PC-9 (cell line): ENCODE data around the gene MBP. TPM values are rescaled to one million over a fixed set of nuclear protein-coding genes. Genes with fewer than 3 reads are reported as not detected.

ENCODE experiments used
- BruUV-seq: library from RNA; stranded (reverse); fragments of 400-500 nt; replicated peaks from 2 replicates; lab custom pipeline; 2021; lab: Mats Ljungman, UMichigan
- CTCF ChIA-PET: fragments of 300-600 bp; sonication (Branson Sonifier 250); formaldehyde crosslinking; loops from one replicate; lab custom pipeline; 2022; ENCODE audit warnings: antibody characterized with exemption; lab: Charles Lee
- POLR2A ChIA-PET: fragments of 300-600 bp; sonication (Branson Sonifier 250); formaldehyde crosslinking; loops from one replicate; lab custom pipeline; 2022; ENCODE audit warnings: antibody characterized with exemption; ENCODE audit not compliant: unreplicated experiment; lab: Charles Lee
- DNase-seq, 2 experiments: peaks; one replicate each; pipeline versions ENCODE4 v3.0.0 to v3.0.0-alpha.2; 2015 to 2022; ENCODE audit warnings: mixed read lengths in 1 of 2
- H2AFZ ChIP-seq: fragments of 200-600 bp; sonication (generic); 2 replicates; pipeline ENCODE4 v1.8.1; 2017; ENCODE audit warnings: antibody characterized with exemption
- H3F3A ChIP-seq: fragments of 200-600 bp; sonication (generic); 2 replicates; pipeline ENCODE4 v1.8.1; 2017; ENCODE audit warnings: antibody characterized with exemption, mild to moderate bottlenecking, low read depth; ENCODE audit not compliant: insufficient read depth
- H3K27ac ChIP-seq: fragments of 200-600 bp; sonication (generic); 2 replicates; pipeline ENCODE4 v1.6.1; 2016; ENCODE audit warnings: mixed run types
- H3K27me3 ChIP-seq: fragments of 200-600 bp; sonication (generic); 2 replicates; pipeline ENCODE4 v1.6.1; 2016; ENCODE audit warnings: low read depth, mixed run types; ENCODE audit not compliant: insufficient read depth
- H3K36me3 ChIP-seq: fragments of 200-600 bp; sonication (generic); 2 replicates; pipeline ENCODE4 v1.6.1; 2016; ENCODE audit warnings: low read depth, mixed run types
- H3K4me1 ChIP-seq: fragments of 200-600 bp; sonication (generic); replicated peaks from 2 replicates; pipeline ENCODE4 v1.6.1; 2016; ENCODE audit warnings: mixed run types; ENCODE audit not compliant: insufficient read depth
- H3K4me2 ChIP-seq: fragments of 200-600 bp; sonication (generic); 2 replicates; pipeline ENCODE4 v1.6.1; 2017; ENCODE audit warnings: mixed run types
- H3K4me3 ChIP-seq: fragments of 200-600 bp; sonication (generic); 2 replicates; pipeline ENCODE4 v1.6.1; 2016; ENCODE audit warnings: mixed run types
- H3K79me2 ChIP-seq: fragments of 200-600 bp; sonication (generic); 2 replicates; pipeline ENCODE4 v1.6.1; 2017; ENCODE audit warnings: low read depth, mixed run types
- H3K9me2 ChIP-seq: fragments of 200-600 bp; sonication (generic); 2 replicates; pipeline ENCODE4 v1.8.1; 2017; ENCODE audit warnings: mild to moderate bottlenecking; ENCODE audit not compliant: insufficient read depth
- H3K9me3 ChIP-seq: fragments of 200-600 bp; sonication (generic); 2 replicates; pipeline ENCODE4 v1.8.1; 2016; ENCODE audit warnings: low read depth; ENCODE audit not compliant: insufficient read depth
- H4K20me1 ChIP-seq: fragments of 200-600 bp; sonication (generic); 2 replicates; pipeline ENCODE4 v1.8.1; 2017; ENCODE audit not compliant: insufficient read depth
- EZH2 ChIP-seq: fragments of 200-600 bp; sonication (generic); IDR thresholded peaks from 2 replicates; pipeline ENCODE4 v1.8.0; 2017; ENCODE audit warnings: antibody characterized with exemption, low read depth
- intact Hi-C: fragments of 100-400 bp; cut with micrococcal nuclease; formaldehyde crosslinking; loops from one replicate; pipeline ENCODE4 v1.10.0; 2022; ENCODE audit not compliant: unreplicated experiment
- total RNA-seq: library from RNA; stranded (reverse); gene quantifications from 2 replicates; pipeline ENCODE4 v1.2.3, GENCODE V29; 2021
- TF ChIP-seq, protein P1 (sequence below): fragments of 200-600 bp; sonication (generic); conservative IDR thresholded peaks from 2 replicates; pipeline ENCODE4 v1.6.1; 2017; ENCODE audit warnings: mixed run types, antibody characterized with exemption, mild to moderate bottlenecking, moderate library complexity

MBP gene
- total RNA-seq, 1 experiment from 2014 or later = 37.9 TPM

- Histone ChIP-seq H4K20me1 (no peaks in the 10 kb centered on the region), H2AFZ (no peak overlapping the region), H3K4me2 (no peak overlapping the region), H3K27me3 (no peaks in the 10 kb centered on the region), H3K79me2 (peaks cover 77% of the 10 kb centered on the region), H3K9me2 (no peaks in the 10 kb centered on the region), H3K9me3 (no peaks in the 10 kb centered on the region), H3K27ac (peak overlapping the region; percentile 52), H3K4me1 (peaks cover 73% of the 10 kb centered on the region), H3K36me3 (peaks cover 8% of the 10 kb centered on the region; the same call in 1 of the 2 replicates), H3F3A (peaks cover 55% of the 10 kb centered on the region), H3K4me3 (no peak overlapping the region)
- CTCF ChIA-PET = no interaction called here
- intact Hi-C loops = no loop called here
- DNase-seq = no peak
- no peak for TF ChIP-seq EZH2
- TF ChIP-seq, protein P1, sequence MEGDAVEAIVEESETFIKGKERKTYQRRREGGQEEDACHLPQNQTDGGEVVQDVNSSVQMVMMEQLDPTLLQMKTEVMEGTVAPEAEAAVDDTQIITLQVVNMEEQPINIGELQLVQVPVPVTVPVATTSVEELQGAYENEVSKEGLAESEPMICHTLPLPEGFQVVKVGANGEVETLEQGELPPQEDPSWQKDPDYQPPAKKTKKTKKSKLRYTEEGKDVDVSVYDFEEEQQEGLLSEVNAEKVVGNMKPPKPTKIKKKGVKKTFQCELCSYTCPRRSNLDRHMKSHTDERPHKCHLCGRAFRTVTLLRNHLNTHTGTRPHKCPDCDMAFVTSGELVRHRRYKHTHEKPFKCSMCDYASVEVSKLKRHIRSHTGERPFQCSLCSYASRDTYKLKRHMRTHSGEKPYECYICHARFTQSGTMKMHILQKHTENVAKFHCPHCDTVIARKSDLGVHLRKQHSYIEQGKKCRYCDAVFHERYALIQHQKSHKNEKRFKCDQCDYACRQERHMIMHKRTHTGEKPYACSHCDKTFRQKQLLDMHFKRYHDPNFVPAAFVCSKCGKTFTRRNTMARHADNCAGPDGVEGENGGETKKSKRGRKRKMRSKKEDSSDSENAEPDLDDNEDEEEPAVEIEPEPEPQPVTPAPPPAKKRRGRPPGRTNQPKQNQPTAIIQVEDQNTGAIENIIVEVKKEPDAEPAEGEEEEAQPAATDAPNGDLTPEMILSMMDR = no peak
- POLR2A ChIA-PET = no interaction called here
- BruUV-seq = no TSS peak
Measured at GRCh38 chr18:77071061-77071460, 61.5 kb downstream of the MBP start.

DNA sequence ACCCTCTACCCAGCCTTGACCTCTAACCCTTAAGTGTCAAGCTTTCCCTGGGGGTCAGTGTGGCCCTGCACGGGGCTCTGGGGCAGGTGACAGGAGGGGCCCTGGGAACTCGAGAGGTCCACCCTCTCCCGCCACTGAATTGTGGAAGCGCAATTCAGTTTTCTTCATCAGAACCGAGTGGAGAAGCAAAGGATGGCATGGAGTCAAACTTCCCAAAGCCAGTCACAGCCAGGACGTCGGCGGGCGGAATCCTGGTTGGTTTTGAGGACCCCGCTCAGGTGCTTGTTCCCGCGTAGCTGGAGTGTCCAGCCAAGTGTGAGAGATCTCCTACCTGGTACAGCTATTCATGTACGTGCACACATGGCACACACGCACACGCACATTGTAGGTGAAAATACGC is 62.0 kb downstream of the MBP start:
- Histone ChIP-seq H3K9me2 (no peaks in the 10 kb centered on the region), H3K36me3 (peaks cover 8% of the 10 kb centered on the region; the same call in 1 of the 2 replicates), H3K9me3 (no peaks in the 10 kb centered on the region), H3K27ac (0 out of 2 replicates have a peak overlapping the region, but pooled peaks have one; percentile 97), H3K79me2 (peaks cover 73% of the 10 kb centered on the region), H3K27me3 (no peaks in the 10 kb centered on the region), H3K4me2 (no peak overlapping the region), H4K20me1 (no peaks in the 10 kb centered on the region), H3K4me3 (no peak overlapping the region), H3K4me1 (peaks cover 78% of the 10 kb centered on the region), H3F3A (peaks cover 59% of the 10 kb centered on the region), H2AFZ (no peak overlapping the region)
- intact Hi-C loops = no loop called here
- BruUV-seq = no TSS peak
- no peak for DNase-seq
- ChIA-PET POLR2A (no interaction called here), CTCF (no interaction called here)
- TF ChIP-seq, protein P1 = no peak
- TF ChIP-seq EZH2 = no peak

- Histone ChIP-seq H2AFZ (no peak overlapping the region), H4K20me1 (no peaks in the 10 kb centered on the region), H3K4me3 (no peak overlapping the region), H3K9me3 (no peaks in the 10 kb centered on the region), H3F3A (peaks cover 65% of the 10 kb centered on the region), H3K27ac (peak overlapping the region; percentile 97; the same call in 1 of the 2 replicates), H3K27me3 (no peaks in the 10 kb centered on the region), H3K36me3 (peaks cover 8% of the 10 kb centered on the region; the same call in 1 of the 2 replicates), H3K4me1 (peaks cover 84% of the 10 kb centered on the region), H3K79me2 (peaks cover 69% of the 10 kb centered on the region), H3K4me2 (no peak overlapping the region; the same call in 1 of the 2 replicates), H3K9me2 (no peaks in the 10 kb centered on the region)
- no peak for DNase-seq
- POLR2A ChIA-PET = no interaction called here
- intact Hi-C loops = no loop called here
- CTCF ChIA-PET = no interaction called here
- no TSS peak for BruUV-seq
- TF ChIP-seq, protein P1 = no peak
Measured at GRCh38 chr18:77069931-77070330, 62.7 kb downstream of the MBP start.
